ENCODE results near the gene CST7. TPM values are rescaled to one million over a fixed set of nuclear protein-coding genes. Genes with fewer than 3 reads are reported as not detected.
"Not testable (repeated sequence)": the region's sequence is repeated elsewhere in the genome, so short reads cannot be mapped to it uniquely, and the experiment has no call there.

CST7 gene
- total and polyA plus RNA-seq, 3 donors from 2014 or later = 0.56 to 4.1 TPM; not detected in 1

GRCh38 chr20:24930724-24931688 lies 18.1 kb upstream of the CST7 start:
- TF ChIP-seq, protein P1, sequence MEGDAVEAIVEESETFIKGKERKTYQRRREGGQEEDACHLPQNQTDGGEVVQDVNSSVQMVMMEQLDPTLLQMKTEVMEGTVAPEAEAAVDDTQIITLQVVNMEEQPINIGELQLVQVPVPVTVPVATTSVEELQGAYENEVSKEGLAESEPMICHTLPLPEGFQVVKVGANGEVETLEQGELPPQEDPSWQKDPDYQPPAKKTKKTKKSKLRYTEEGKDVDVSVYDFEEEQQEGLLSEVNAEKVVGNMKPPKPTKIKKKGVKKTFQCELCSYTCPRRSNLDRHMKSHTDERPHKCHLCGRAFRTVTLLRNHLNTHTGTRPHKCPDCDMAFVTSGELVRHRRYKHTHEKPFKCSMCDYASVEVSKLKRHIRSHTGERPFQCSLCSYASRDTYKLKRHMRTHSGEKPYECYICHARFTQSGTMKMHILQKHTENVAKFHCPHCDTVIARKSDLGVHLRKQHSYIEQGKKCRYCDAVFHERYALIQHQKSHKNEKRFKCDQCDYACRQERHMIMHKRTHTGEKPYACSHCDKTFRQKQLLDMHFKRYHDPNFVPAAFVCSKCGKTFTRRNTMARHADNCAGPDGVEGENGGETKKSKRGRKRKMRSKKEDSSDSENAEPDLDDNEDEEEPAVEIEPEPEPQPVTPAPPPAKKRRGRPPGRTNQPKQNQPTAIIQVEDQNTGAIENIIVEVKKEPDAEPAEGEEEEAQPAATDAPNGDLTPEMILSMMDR (IDR thresholded peaks at IDR 0.05) = peak in 2 of 3 experiments; percentile 14 to 25
- H3K4me1 ChIP-seq; H3K9me3 ChIP-seq; DNase-seq; intact Hi-C loops (cut with DNase I; ENCODE audit: low total_unique reads); H3K27me3 ChIP-seq; H3K4me3 ChIP-seq; H3K36me3 ChIP-seq (ENCODE audit: low read depth, missing control alignments); H3K27ac ChIP-seq: not testable (repeated sequence)
- WGBS, 2 donors = 67 to 82% methylated on average over 15 of the region's 15 CpGs

DNA sequence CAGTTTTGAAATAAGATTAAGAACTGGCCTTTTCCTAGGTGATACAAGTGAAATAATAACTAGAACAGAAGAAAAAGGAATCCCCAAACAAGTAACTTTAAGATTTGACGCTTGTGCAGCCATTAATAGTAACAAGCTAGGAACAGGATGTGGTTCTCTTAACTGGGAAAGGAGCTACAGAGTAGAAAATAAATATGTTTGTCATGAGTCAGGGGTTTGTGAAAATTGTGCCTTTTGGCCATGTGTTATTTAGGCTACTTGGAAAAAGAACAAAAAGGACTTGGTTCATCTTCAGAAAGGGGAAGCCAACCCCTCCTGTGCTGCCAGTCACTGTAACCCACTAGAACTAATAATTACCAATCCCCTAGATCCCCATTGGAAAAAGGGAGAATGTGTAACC lies 17.2 kb upstream of the CST7 start:
- DNase-seq; H3K9me3 ChIP-seq; H3K27me3 ChIP-seq; H3K36me3 ChIP-seq (ENCODE audit: low read depth, missing control alignments); intact Hi-C loops (cut with DNase I; ENCODE audit: low total_unique reads); H3K4me1 ChIP-seq; H3K4me3 ChIP-seq: not testable (repeated sequence)
- peak overlapping the region in 1 of 2 donors; percentile 39 for H3K27ac ChIP-seq
- WGBS, 2 donors = 16 to 24% methylated on average over 1 of the region's 1 CpG

GRCh38 chr20:24933266-24933908 lies 15.7 kb upstream of the CST7 start:
- intact Hi-C loops (cut with DNase I; ENCODE audit: low total_unique reads) = no loop called here
- Histone ChIP-seq H3K36me3 (ENCODE audit: low read depth, missing control alignments) (no peaks in the 10 kb centered on the region), H3K4me1 (peaks cover 9% of the 10 kb centered on the region), H3K27ac (no peak overlapping the region), H3K27me3 (no peaks in the 10 kb centered on the region), H3K9me3 (no peaks in the 10 kb centered on the region), H3K4me3 (no peak overlapping the region)
- 59 to 87% methylated on average over 2 to 6 of the region's 7 CpGs for WGBS, 2 donors
- TF ChIP-seq, protein P1 (IDR thresholded peaks at IDR 0.05) = no peak
- no peak for TF ChIP-seq POLR2A (IDR thresholded peaks at IDR 0.05)
- no peak for DNase-seq

GRCh38 chr20:24934101-24934661 lies 14.9 kb upstream of the CST7 start:
- Histone ChIP-seq H3K27me3 (no peaks in the 10 kb centered on the region), H3K27ac (no peak overlapping the region), H3K4me1 (peaks cover 9% of the 10 kb centered on the region), H3K9me3 (no peaks in the 10 kb centered on the region), H3K4me3 (no peak overlapping the region), H3K36me3 (ENCODE audit: low read depth, missing control alignments) (no peaks in the 10 kb centered on the region)
- WGBS, 2 donors = 79 to 80% methylated on average over 5 of the region's 9 CpGs
- TF ChIP-seq POLR2A (IDR thresholded peaks at IDR 0.05) = no peak
- TF ChIP-seq, protein P1 (IDR thresholded peaks at IDR 0.05) = no peak
- intact Hi-C loops (cut with DNase I; ENCODE audit: low total_unique reads) = no loop called here
- DNase-seq = no peak

DNA sequence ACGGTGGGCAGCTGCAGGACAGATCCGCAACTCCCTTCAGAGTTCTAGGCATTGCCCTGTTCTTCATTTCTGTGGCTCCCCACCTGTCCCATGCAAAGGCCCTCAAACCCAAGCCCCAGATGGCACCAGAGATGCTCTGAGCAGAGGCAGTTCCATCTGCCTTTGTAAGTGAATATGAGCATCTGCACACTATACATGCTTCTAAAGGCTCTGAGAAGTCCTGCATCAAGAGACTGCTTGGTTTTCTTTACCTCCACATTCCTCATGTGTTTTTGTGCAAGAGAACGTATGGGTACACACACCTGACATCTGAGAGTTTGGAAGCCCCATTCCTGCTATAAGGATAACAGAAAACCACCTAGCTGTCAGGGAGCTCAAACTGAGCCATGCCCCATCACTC lies 14.4 kb upstream of the CST7 start:
- Histone ChIP-seq H3K27ac (no peak overlapping the region), H3K4me3 (no peak overlapping the region), H3K4me1 (peaks cover 9% of the 10 kb centered on the region), H3K27me3 (no peaks in the 10 kb centered on the region), H3K36me3 (ENCODE audit: low read depth, missing control alignments) (no peaks in the 10 kb centered on the region), H3K9me3 (no peaks in the 10 kb centered on the region)
- TF ChIP-seq, protein P1 (IDR thresholded peaks at IDR 0.05) = no peak
- TF ChIP-seq POLR2A (IDR thresholded peaks at IDR 0.05) = no peak
- DNase-seq = no peak
- intact Hi-C loops (cut with DNase I; ENCODE audit: low total_unique reads) = no loop called here
- WGBS, 2 donors = 69 to 76% methylated on average over 3 of the region's 3 CpGs

Data from testis (tissue), 3 donors.